Vagina (tissue), 2 donors: ENCODE data around the gene CTSL.

Experiments
- CTCF ChIP-seq, 3 experiments: fragments of 450-650 bp in 2 of 3; fragments of 200-600 bp in 1 of 3; sonication (generic) in 1 of 3; IDR thresholded peaks; one replicate each; pipeline ENCODE4 v1.5.1; 2017 to 2019; ENCODE audit warnings: antibody characterized with exemption in 3 of 3, mild to moderate bottlenecking in 2 of 3, moderate library complexity in 2 of 3
- POLR2A ChIP-seq, 2 donors: fragments of 450-650 bp; IDR thresholded peaks; one replicate each; pipeline ENCODE4 v1.6.1; 2017; ENCODE audit warnings: antibody characterized with exemption in 2 of 2, mild to moderate bottlenecking in 2 of 2, moderate library complexity in 2 of 2
- POLR2AphosphoS5 ChIP-seq, 2 donors: sonication (generic); formaldehyde crosslinking; IDR thresholded peaks; one replicate each; pipeline ENCODE4 v1.9.0; 2017; ENCODE audit warnings: antibody characterized with exemption in 2 of 2, mild to moderate bottlenecking in 2 of 2, low read depth in 1 of 2; ENCODE audit not compliant: insufficient read depth in 1 of 2

- TF ChIP-seq CTCF (IDR thresholded peaks at IDR 0.05) (no peak), POLR2AphosphoS5 (IDR thresholded peaks at IDR 0.05; ENCODE audit: insufficient read depth in 1 of 2, low read depth in 1 of 2) (no peak), POLR2A (IDR thresholded peaks at IDR 0.05) (no peak)
Measured at GRCh38 chr9:87718231-87718630, 7.7 kb upstream of the CTSL start.
